GM19043 (cell line): ENCODE measurements around the gene CDKN2B-AS1.

Source experiments
- ATAC-seq: cut with Tn5 transposase; IDR thresholded peaks from one replicate; pipeline ENCODE4 v1.9.1; 2021; ENCODE audit warnings: low read depth; ENCODE audit not compliant: unreplicated experiment

CDKN2B-AS1 gene

GRCh38 chr9:22146604-22147003 lies 152.0 kb downstream of the CDKN2B-AS1 start:
- ATAC-seq, result no peak

GRCh38 chr9:22147813-22148527 lies 153.4 kb downstream of the CDKN2B-AS1 start:
- no peak for ATAC-seq

- ATAC-seq, result no peak
Measured at GRCh38 chr9:22148528-22148875, 153.9 kb downstream of the CDKN2B-AS1 start.

GRCh38 chr9:22148876-22149637 lies 154.5 kb downstream of the CDKN2B-AS1 start:
- no peak for ATAC-seq

GRCh38 chr9:22154064-22154463 lies 159.5 kb downstream of the CDKN2B-AS1 start:
- ATAC-seq, result no peak

- no peak for ATAC-seq
Measured at GRCh38 chr9:22156586-22156985, 162.0 kb downstream of the CDKN2B-AS1 start.

- ATAC-seq, result no peak
Measured at GRCh38 chr9:22157276-22157675, 162.7 kb downstream of the CDKN2B-AS1 start.

GRCh38 chr9:22157828-22158227 lies 163.2 kb downstream of the CDKN2B-AS1 start:
- no peak for ATAC-seq

- ATAC-seq, result no peak
Measured at GRCh38 chr9:22158271-22158670, 163.7 kb downstream of the CDKN2B-AS1 start.

GRCh38 chr9:22158927-22159346 lies 164.3 kb downstream of the CDKN2B-AS1 start:
- no peak for ATAC-seq

- ATAC-seq, result no peak
Measured at GRCh38 chr9:22159586-22159985, 165.0 kb downstream of the CDKN2B-AS1 start.

- no peak for ATAC-seq
Measured at GRCh38 chr9:22160221-22160620, 165.6 kb downstream of the CDKN2B-AS1 start.

- no peak for ATAC-seq
Measured at GRCh38 chr9:22165144-22165543, 170.6 kb downstream of the CDKN2B-AS1 start.

GRCh38 chr9:22169243-22169642 lies 174.7 kb downstream of the CDKN2B-AS1 start:
- no peak for ATAC-seq

- ATAC-seq, result no peak
Measured at GRCh38 chr9:22169727-22170503, 175.3 kb downstream of the CDKN2B-AS1 start.
